C4-2B (cell line): ENCODE data around the gene GLI3.

Source experiments
- ZFX ChIP-seq: fragments of 450-650 bp; IDR thresholded peaks from 2 replicates; pipeline ENCODE4 v1.6.1; 2017
- TF ChIP-seq, protein P1 (sequence below): fragments of 450-650 bp; conservative IDR thresholded peaks from 2 replicates; pipeline ENCODE4 v1.5.1; 2017; ENCODE audit warnings: mild to moderate bottlenecking

DNA sequence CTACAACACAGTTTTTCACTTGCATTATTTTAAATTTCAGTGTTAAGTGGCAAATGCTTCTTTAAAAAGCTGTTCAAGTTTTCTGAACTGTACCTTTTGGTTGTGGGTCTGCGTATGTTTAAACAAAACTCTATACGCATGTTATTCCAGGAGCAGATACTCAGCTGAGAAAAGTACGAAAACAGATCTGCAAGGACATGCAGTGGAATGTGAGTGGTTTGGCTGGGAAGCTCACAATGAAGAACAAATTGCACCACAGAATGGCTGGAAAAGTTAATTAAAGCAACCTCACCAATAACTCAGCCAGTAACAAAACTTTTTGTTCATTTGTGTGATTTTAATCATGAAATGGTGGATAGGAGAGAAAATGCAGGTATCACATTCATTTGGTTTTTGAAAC is 17.6 kb downstream of the GLI3 start:
- TF ChIP-seq, protein P1, sequence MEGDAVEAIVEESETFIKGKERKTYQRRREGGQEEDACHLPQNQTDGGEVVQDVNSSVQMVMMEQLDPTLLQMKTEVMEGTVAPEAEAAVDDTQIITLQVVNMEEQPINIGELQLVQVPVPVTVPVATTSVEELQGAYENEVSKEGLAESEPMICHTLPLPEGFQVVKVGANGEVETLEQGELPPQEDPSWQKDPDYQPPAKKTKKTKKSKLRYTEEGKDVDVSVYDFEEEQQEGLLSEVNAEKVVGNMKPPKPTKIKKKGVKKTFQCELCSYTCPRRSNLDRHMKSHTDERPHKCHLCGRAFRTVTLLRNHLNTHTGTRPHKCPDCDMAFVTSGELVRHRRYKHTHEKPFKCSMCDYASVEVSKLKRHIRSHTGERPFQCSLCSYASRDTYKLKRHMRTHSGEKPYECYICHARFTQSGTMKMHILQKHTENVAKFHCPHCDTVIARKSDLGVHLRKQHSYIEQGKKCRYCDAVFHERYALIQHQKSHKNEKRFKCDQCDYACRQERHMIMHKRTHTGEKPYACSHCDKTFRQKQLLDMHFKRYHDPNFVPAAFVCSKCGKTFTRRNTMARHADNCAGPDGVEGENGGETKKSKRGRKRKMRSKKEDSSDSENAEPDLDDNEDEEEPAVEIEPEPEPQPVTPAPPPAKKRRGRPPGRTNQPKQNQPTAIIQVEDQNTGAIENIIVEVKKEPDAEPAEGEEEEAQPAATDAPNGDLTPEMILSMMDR: no peak
- no peak for TF ChIP-seq ZFX
